Spleen (tissue), 11 donors: Measurements from ENCODE around the gene UGT1A4. TPM values are rescaled to one million over a fixed set of nuclear protein-coding genes. Genes with fewer than 3 reads are reported as not detected.
A peak's percentile ranks its signal among the peaks of the same experiment; 100 is the strongest.

Source experiments
- DNase-seq: peaks from one replicate; pipeline ENCODE4 v3.0.0-alpha.2; 2020
- H3K27ac ChIP-seq, 8 donors: fragments of 200-600 bp; sonication (generic) in 7 of 8; 1 replicate in 4 of 8; 2 replicates in 4 of 8; pipeline versions ENCODE4 v1.5.0 to v1.8.0; 2016 to 2021; ENCODE audit warnings: inconsistent platforms in 4 of 8, mild to moderate bottlenecking in 4 of 8, moderate library complexity in 1 of 8
- H3K27me3 ChIP-seq, 7 donors: fragments of 200-600 bp; sonication (generic) in 6 of 7; replicated peaks in 1 of 7; 1 replicate in 4 of 7; 2 replicates in 3 of 7; pipeline versions ENCODE4 v1.5.0 to v1.8.0; 2016 to 2021; ENCODE audit warnings: inconsistent platforms in 3 of 7, mild to moderate bottlenecking in 1 of 7
- H3K36me3 ChIP-seq, 6 donors: fragments of 200-600 bp; sonication (generic) in 5 of 6; 1 replicate in 4 of 6; 2 replicates in 2 of 6; pipeline versions ENCODE4 v1.5.0 to v1.8.0; 2016 to 2021; ENCODE audit warnings: inconsistent platforms in 2 of 6
- H3K4me1 ChIP-seq, 6 donors: fragments of 200-600 bp; sonication (generic) in 5 of 6; 1 replicate in 3 of 6; 2 replicates in 3 of 6; pipeline versions ENCODE4 v1.5.0 to v1.8.0; 2016 to 2021; ENCODE audit warnings: inconsistent platforms in 3 of 6
- H3K4me3 ChIP-seq, 8 donors: fragments of 200-600 bp; sonication (generic) in 7 of 8; 1 replicate in 4 of 8; 2 replicates in 4 of 8; pipeline versions ENCODE4 v1.5.0 to v1.8.0; 2016 to 2021; ENCODE audit warnings: inconsistent platforms in 4 of 8, mild to moderate bottlenecking in 4 of 8, moderate library complexity in 2 of 8
- H3K9me3 ChIP-seq, 8 donors: fragments of 200-600 bp; sonication (generic) in 7 of 8; 1 replicate in 4 of 8; 2 replicates in 4 of 8; pipeline versions ENCODE4 v1.5.0 to v1.8.0; 2016 to 2021; ENCODE audit warnings: inconsistent platforms in 4 of 8
- POLR2A ChIP-seq, 3 donors: fragments of 450-650 bp; IDR thresholded peaks; one replicate each; pipeline ENCODE4 v1.5.1; 2017; ENCODE audit warnings: antibody characterized with exemption in 3 of 3, mild to moderate bottlenecking in 1 of 3
- POLR2AphosphoS5 ChIP-seq, 3 donors: sonication (generic); formaldehyde crosslinking; IDR thresholded peaks; one replicate each; pipeline ENCODE4 v1.5.1; 2017; ENCODE audit warnings: antibody characterized with exemption in 3 of 3
- WGBS, 5 donors: extraction: QIAGEN DNeasy Blood & Tissue Kit in 3 of 5; methylation state at CpG; one replicate each; pipeline versions ENCODE4 v1.1.5 to v1.1.7; 2013 to 2018; 5-methylcytosine and 5-hydroxymethylcytosine counted together
- intact Hi-C: fragments of 100-400 bp; cut with DNase I; formaldehyde crosslinking; loops from one replicate; pipeline ENCODE4 v1.15.0; 2023; ENCODE audit warnings: low total_unique reads
- polyA plus RNA-seq, 3 donors: library from polyadenylated mRNA; stranded (reverse); fragments of 200-250 nt; gene quantifications; one replicate each; pipeline ENCODE4 v1.2.1, GENCODE V29; 2013
- total RNA-seq, 7 donors: library from RNA; depleted of rRNA in 3 of 7; stranded (reverse); fragments of >200 nt in 3 of 7; fragmentation: NEBNext Ultra II Directional in 4 of 7; extraction: Animal tissue kit (Norgen Biotek cat#: 25700) in 4 of 7; gene quantifications; one replicate each; pipeline versions ENCODE4 v1.1.0 to v1.2.1, GENCODE V29; 2016 to 2021
- TF ChIP-seq, protein P1 (sequence below), 11 experiments: fragments of 200-600 bp in 7 of 11; fragments of 450-650 bp in 4 of 11; sonication (generic) in 4 of 11; IDR thresholded peaks in 8 of 11; conservative IDR thresholded peaks in 3 of 11; 1 replicate in 7 of 11; 2 replicates in 4 of 11; pipeline versions ENCODE4 v1.4.0 to v1.8.0; 2016 to 2021; ENCODE audit warnings: antibody characterized with exemption in 11 of 11, inconsistent platforms in 4 of 11, mild to moderate bottlenecking in 1 of 11
- donor health status: healthy with polysubstance abuse.
- donor health status: DM: no; HTN: no; CAD: no; lungs with moderate emphysema.
- donor health status: DM: no; HTN: no; CAD: no.
- donor health status: Bipolar disorder and iron deficiency.
- donor health status: healthy.
- donor health status: DM: no; HTN: no; CAD: no.
- donor health status: DM: yes; HTN: yes; CAD: no.

The UGT1A4 gene
- total and polyA plus RNA-seq, 10 donors, result not detected

DNA sequence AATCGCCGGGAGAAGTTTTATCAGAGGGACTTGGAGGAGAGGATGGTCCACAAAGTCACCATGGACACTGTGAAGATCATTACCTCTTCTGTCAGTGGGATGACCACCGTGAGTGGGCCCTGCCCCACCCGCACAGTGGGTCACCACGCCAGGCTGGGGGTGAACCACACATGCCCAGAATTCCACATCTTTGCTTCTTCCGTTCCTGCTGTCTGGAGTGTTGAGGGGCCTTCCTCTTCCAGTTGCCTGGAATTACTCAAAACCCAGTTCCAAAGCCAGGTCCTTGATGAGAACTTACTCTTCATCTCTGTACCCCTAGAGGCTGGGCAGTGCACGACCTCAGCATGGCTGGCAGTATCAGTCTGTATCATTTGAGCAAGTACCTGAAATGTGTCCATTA, 81.7 kb downstream of the UGT1A4 start:
- DNase-seq, result no peak
- Histone ChIP-seq H3K4me1 (no peaks in the 10 kb centered on the region), H3K27me3 (peaks cover 0 to 23% (median 0%) of the 10 kb centered on the region in 7 donors), H3K27ac (no peak overlapping the region), H3K36me3 (no peaks in the 10 kb centered on the region), H3K4me3 (no peak overlapping the region), H3K9me3 (no peaks in the 10 kb centered on the region)
- intact Hi-C loops, result no loop called here
- TF ChIP-seq POLR2A (IDR thresholded peaks at IDR 0.05), result no peak
- TF ChIP-seq, protein P1, sequence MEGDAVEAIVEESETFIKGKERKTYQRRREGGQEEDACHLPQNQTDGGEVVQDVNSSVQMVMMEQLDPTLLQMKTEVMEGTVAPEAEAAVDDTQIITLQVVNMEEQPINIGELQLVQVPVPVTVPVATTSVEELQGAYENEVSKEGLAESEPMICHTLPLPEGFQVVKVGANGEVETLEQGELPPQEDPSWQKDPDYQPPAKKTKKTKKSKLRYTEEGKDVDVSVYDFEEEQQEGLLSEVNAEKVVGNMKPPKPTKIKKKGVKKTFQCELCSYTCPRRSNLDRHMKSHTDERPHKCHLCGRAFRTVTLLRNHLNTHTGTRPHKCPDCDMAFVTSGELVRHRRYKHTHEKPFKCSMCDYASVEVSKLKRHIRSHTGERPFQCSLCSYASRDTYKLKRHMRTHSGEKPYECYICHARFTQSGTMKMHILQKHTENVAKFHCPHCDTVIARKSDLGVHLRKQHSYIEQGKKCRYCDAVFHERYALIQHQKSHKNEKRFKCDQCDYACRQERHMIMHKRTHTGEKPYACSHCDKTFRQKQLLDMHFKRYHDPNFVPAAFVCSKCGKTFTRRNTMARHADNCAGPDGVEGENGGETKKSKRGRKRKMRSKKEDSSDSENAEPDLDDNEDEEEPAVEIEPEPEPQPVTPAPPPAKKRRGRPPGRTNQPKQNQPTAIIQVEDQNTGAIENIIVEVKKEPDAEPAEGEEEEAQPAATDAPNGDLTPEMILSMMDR (IDR thresholded peaks at IDR 0.05 in 8 of 11, conservative IDR thresholded peaks at IDR 0.05 in 3 of 11), result no peak
- no peak for TF ChIP-seq POLR2AphosphoS5 (IDR thresholded peaks at IDR 0.05)
- 77 to 88% (median 81%) methylated on average over 4 to 7 of the region's 7 CpGs for WGBS, 5 donors

DNA sequence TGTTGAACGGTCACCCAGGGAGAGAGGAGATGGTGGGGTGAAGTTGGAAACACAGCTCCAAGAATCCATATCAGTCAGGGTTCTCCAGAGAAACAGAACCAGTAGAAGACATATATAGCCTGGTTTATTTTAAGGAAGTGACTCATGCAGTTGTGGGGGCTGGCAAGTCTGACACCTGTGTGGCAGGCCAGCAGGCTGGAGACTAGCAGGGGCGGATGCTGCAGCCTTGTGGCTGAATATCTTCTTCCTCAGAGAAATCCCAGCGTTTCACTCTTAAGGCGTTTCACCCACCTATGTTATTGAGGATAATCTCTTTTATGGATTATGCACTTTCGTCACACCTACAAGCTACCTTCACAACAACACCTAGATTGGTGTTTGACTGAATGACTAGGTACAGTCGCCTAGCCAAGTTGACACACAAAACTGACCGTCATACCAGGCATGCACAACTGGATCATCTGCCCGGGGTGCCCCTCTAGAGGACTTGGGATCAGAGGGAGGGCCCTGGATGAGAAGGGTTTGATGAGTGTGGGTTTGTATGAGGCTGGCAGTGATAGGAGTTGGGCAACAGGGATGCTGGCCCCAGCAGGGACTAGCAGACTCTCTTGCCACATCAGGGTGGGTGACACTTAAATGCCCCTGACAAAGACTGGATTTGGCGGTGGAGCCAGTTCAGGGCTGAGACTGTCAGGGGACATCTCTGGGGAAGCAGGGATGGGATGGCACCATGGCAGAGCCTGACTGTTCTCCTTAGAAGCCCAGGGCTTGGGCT, 83.0 kb downstream of the UGT1A4 start:
- TF ChIP-seq POLR2AphosphoS5 (IDR thresholded peaks at IDR 0.05), result no peak
- TF ChIP-seq, protein P1 (IDR thresholded peaks at IDR 0.05 in 8 of 11, conservative IDR thresholded peaks at IDR 0.05 in 3 of 11), result no peak
- no peak for TF ChIP-seq POLR2A (IDR thresholded peaks at IDR 0.05)
- peak; percentile 53 for DNase-seq
- peaks cover 0 to 23% (median 0%) of the 10 kb centered on the region in 7 donors for H3K27me3 ChIP-seq
- no peaks in the 10 kb centered on the region for H3K4me1 ChIP-seq
- H3K36me3 ChIP-seq, result no peaks in the 10 kb centered on the region
- intact Hi-C loops, result no loop called here
- H3K27ac ChIP-seq, result no peak overlapping the region
- WGBS, 5 donors, result 70 to 77% (median 71%) methylated on average over 9 of the region's 9 CpGs
- no peaks in the 10 kb centered on the region for H3K9me3 ChIP-seq
- no peak overlapping the region for H3K4me3 ChIP-seq

DNA sequence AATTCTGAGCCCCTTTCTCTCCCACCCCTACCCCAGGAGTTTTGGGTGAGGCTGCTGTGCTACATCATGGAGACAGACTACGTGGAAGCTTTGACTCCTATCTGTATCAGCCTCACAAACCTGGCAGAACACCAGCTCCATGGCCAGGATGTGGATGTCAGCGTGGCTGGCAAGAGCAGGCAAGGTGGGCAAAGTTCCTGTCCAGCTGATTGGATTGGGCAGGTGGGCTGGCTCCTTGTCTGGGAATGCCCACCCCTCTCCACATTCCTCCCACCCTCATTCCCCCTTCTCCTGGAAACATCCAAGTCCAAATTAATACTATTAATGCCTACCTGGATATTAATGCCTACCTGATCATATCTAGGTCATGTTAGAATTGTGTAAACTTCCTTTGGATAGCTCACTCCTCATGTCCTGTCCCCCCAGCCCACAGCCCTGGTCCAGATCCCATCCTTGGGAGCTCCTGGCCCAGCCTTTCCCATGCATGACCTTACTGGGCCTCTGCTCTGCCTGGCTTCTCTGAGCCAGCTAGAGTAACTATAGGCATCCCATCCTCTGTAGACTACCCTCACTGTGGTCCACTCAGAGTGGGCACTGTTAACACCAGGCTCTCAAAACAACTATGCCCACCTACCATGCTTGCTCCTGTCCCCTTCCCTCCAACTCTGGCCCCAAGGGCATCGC, 83.7 kb downstream of the UGT1A4 start:
- Histone ChIP-seq H3K4me1 (no peaks in the 10 kb centered on the region), H3K27me3 (peaks cover 0 to 25% (median 0%) of the 10 kb centered on the region in 7 donors), H3K27ac (no peak overlapping the region), H3K36me3 (no peaks in the 10 kb centered on the region), H3K4me3 (no peak overlapping the region), H3K9me3 (no peaks in the 10 kb centered on the region)
- TF ChIP-seq POLR2AphosphoS5 (IDR thresholded peaks at IDR 0.05) (no peak), POLR2A (IDR thresholded peaks at IDR 0.05) (no peak)
- TF ChIP-seq, protein P1 (IDR thresholded peaks at IDR 0.05 in 8 of 11, conservative IDR thresholded peaks at IDR 0.05 in 3 of 11), result no peak
- DNase-seq, result peak; percentile 32
- WGBS, 5 donors, result 66 to 73% (median 71%) methylated on average over 2 to 3 of the region's 3 CpGs
- intact Hi-C loops, result no loop called here

DNA sequence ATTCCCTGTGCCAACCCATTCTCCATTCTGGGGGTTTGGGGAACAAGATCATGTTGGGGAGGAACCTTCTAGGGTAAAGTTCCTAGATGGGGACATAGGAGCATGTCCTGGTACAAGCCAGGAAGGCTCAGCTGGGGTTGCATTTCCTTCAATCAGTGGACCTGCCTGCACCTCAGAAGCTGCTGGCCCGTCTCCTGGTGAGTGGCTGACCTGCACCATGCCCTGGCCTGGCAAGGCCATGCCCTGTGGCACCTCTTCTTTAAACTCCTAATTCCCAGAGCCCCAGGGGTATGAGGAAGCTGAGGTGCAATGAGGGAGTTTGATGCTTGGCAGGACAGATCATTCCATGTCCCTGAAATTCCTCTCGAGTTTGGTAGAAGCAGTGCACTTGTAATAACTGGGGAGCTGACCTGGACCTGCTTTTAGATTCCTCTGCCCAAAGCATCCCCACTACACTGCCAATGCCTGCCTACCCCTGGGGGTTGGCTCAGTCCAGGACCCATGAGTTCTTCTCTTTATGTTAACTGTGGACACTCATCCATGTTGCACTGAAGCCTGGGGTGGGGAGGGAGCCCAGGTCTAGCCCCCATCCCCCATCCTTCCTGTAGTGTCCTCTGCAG, 84.9 kb downstream of the UGT1A4 start:
- TF ChIP-seq POLR2AphosphoS5 (IDR thresholded peaks at IDR 0.05), result no peak
- TF ChIP-seq POLR2A (IDR thresholded peaks at IDR 0.05), result no peak
- TF ChIP-seq, protein P1 (IDR thresholded peaks at IDR 0.05 in 8 of 11, conservative IDR thresholded peaks at IDR 0.05 in 3 of 11), result no peak
- Histone ChIP-seq H3K36me3 (no peaks in the 10 kb centered on the region), H3K4me3 (no peak overlapping the region), H3K27ac (no peak overlapping the region), H3K4me1 (no peaks in the 10 kb centered on the region), H3K9me3 (no peaks in the 10 kb centered on the region), H3K27me3 (peaks cover 0 to 36% (median 0%) of the 10 kb centered on the region in 7 donors)
- DNase-seq, result peak; percentile 35
- intact Hi-C loops, result no loop called here
- 50 to 83% (median 73%) methylated on average over 1 to 2 of the region's 2 CpGs for WGBS, 5 donors
